HTERT RPE-1 (cell line): Measurements from ENCODE around the gene RMDN2.

ENCODE experiments used
- in situ Hi-C: fragments of 300-500 bp; cut with MboI; formaldehyde crosslinking; loops from 4 replicates; pipeline ENCODE4 v1.14.3; 2020; ENCODE audit warnings: low sequenced_read_pairs

Gene RMDN2, protein sequence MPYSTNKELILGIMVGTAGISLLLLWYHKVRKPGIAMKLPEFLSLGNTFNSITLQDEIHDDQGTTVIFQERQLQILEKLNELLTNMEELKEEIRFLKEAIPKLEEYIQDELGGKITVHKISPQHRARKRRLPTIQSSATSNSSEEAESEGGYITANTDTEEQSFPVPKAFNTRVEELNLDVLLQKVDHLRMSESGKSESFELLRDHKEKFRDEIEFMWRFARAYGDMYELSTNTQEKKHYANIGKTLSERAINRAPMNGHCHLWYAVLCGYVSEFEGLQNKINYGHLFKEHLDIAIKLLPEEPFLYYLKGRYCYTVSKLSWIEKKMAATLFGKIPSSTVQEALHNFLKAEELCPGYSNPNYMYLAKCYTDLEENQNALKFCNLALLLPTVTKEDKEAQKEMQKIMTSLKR

GRCh38 chr2:37925063-37925897 is at the start of gene RMDN2:
RMDN2 (plus strand) TSS chr2:37925287; CDS start chr2:37929278, 3,991 bp downstream.
- in situ Hi-C loops: no loop called here

DNA sequence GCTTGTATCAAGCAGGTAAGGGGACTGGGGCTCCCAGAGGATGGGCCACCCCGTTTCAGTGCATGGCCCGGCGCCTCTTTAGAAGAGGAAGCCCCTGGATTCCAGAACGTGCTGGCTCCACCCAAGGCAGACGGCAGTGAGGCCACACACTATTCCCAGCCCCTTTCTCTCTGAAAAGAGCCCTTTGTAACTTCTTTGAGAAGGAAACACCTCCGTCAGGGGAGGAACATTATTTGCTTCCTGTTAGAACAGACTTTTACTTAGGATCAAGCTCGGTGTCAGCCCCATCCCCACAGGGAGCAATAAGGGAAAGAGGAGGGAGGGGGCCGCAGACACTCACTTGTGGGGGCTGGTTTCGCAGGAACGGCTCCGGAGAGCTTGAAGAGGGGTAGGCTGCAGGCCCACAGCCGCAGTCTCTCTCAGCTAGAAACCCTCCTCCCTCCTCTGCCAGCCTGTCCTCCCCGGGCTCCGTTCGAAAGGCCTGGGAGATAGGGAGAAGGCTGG is 49.6 kb upstream of the RMDN2 start:
- in situ Hi-C loops: no loop called here

DNA sequence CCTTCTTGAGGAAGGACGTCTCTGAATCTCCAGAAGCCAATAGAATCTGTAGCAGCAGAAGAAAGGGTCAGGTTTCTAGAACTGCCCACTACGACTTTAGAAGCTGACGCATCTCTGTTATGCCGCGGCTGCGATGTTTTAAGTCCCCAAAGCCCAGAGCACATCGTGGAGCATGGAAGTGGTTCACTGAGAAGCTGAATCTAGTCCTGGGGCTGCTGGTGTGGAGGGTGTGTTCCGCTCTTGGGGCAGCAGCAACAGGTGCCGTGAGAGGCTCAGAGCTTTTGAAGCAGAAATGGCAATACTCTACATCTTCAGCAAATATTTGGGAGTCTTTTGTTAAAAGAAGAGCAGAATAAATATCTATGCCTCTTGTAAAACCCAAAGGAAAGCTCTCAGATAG is 48.9 kb upstream of the RMDN2 start:
- in situ Hi-C loops: no loop called here

DNA sequence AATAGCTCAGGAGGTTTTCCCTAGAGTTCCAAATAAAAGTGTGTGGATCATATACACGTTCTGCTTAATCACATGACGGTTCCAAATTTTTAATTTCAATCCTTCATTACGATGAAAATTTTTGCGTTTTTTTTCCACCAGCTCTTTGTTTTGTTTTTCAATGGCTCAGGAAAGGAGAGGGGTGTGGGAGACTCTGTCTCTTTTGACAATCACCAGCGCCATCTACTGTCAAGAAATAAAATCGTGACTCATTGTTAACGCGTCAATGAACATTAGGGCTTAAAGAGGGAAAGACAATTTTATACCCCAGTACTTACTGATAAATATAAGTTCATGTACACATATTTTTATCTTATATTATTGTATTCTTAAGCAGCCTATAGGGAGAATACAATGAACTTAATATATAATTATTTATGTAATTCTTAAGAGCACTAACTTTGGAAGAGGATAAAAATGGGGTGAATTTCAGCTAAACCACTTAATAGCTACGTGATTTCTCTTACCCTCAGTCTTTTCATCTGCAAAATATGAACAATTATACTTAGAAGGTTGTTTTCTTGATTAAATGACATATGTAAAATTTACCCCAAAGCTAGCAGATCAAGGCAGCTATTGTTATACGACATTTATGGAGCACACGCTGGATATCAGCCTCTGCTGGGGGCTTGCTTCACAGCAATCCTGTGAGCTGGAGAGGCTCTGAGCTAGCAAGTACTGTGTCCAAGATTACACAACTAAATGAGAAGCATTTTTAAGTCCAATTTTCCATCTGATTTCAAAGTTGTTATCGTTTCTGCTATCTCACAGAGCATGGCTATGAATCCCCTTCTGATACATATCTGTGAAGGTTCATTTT is 47.4 kb upstream of the RMDN2 start:
- in situ Hi-C loops: no loop called here

GRCh38 chr2:37878536-37878935 is 46.6 kb upstream of the RMDN2 start:
- in situ Hi-C loops: no loop called here

DNA sequence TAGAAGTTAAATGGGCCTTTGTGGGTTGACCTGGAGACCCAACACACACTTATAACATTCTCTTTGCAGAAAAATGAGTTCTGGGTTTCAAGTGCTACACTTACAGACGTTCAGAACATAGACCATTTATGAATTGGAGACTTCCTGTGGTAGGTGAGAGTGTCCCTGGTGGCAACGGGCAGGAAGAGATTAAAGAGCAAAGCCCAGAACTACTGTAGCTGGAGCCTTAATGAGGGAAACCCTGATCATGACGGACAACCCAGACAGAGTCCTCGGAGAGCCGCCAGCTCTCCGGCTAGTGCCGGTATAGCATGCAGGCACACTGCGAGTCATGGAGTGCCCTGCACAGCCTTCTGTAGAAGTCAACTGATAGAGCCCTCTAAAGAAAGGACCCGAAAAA is 44.5 kb upstream of the RMDN2 start:
- in situ Hi-C loops: no loop called here

- in situ Hi-C loops: no loop called here
Observed at GRCh38 chr2:37881397-37881796, 43.7 kb upstream of the RMDN2 start.

DNA sequence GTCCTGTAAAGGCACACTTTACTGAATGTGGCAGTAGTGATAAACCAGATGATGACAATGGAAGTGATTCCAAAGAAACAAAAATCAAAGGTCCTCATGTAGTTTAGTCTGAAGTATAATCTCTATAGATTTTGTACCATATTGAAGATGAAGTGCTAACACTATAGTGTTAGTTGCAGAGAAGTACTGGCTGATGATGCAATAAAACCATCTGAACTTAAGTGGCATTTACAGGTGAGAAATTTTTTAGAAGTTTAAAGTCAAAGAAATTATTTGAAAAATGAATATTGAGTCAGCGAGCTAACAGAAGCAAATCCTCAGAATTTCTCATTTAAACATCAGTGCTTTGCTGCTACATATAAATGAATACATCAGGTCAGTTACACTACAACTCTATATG is 43.1 kb upstream of the RMDN2 start:
- in situ Hi-C loops: no loop called here

DNA sequence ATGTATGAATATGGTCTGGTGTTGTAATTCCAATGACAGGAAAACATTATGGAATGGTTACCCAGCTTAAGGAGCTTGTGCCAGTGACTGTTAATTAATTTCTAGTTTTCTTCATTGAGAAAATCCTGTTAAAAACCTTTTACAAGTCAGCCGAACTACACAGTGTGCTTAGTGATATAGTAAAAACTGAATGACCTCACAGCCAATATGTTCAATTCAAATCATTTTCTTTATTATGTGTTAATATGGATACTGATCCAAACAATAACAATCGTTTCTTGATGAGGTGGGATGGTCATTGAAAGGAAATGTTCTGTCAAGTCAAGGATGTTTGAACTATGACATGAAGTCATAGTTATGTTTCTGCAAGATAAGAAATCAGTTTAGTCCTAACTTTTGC is 41.6 kb upstream of the RMDN2 start:
- in situ Hi-C loops: no loop called here

- in situ Hi-C loops: no loop called here
Observed at GRCh38 chr2:37885329-37885993, 39.6 kb upstream of the RMDN2 start.

- in situ Hi-C loops: no loop called here
Observed at GRCh38 chr2:37886745-37887144, 38.3 kb upstream of the RMDN2 start.

DNA sequence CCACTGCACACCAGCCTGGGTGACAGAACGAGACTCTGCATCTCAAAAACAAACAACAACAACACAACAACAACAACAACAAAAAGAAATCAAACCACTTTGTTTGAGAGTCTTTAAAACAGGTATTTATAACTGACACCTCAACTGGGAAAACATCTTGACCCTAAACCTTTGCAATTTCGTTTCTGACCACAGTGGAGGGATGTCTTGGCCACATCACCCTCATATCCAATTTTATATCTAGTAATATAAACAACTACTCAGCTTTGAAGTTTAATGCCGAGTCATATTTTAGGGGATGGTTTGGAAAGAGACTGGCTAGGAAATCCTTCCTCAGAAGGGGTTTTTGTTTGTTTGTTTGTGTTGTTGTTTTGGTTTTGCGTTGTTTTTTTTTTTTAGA is 37.8 kb upstream of the RMDN2 start:
- in situ Hi-C loops: no loop called here

DNA sequence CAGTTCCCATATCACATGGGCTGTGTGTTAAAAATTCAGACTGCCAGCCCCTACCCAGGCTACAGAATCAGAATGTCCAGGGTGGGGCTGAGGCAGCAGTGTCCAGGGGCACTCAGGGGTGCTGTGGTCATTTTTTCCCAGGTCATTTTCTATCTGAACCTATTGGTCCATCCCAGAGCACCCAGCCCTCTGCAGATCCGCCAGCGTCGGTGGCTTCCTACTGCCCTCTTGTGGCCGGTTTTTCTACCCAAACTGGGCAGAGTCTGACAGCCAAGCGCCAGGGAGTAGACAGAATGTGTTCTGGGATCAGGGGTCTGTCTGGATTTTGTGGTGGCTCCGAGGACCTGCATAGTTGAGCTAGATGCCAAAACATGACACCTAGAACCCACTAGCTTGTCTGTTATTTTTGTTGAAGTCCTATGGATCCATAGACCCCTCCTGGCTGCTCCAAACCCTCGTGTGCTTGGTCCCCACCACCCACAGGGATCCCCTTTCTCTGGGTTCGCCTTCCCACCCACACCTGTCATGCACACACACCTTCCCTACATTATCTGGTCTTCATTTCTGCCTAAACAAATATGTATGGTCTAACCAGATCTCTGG is 34.1 kb upstream of the RMDN2 start:
- in situ Hi-C loops: no loop called here

- in situ Hi-C loops: no loop called here
Observed at GRCh38 chr2:37891846-37892435, 33.1 kb upstream of the RMDN2 start.

GRCh38 chr2:37892436-37893114 is 32.5 kb upstream of the RMDN2 start:
- in situ Hi-C loops: no loop called here

DNA sequence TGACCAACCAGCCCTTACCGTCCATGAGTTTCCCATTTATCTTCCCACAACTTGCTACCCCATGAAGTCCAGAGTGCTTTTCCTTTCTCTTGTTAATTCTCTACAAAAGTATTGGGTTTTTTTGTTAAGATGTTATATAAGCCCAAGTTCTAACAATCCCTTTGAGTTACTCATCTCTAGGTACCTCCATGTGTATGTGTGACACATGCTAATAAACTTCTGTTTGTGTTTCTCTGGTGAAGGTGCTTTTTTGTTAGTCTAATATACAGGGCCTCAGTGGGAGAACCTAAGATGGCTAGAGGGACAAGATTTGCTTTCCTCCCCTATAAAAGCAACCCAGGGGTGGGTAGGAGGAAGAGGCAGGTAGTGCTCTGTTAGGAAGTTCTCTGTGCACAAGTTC is 31.8 kb upstream of the RMDN2 start:
- in situ Hi-C loops: no loop called here

- in situ Hi-C loops: no loop called here
Observed at GRCh38 chr2:37894047-37894446, 31.0 kb upstream of the RMDN2 start.

DNA sequence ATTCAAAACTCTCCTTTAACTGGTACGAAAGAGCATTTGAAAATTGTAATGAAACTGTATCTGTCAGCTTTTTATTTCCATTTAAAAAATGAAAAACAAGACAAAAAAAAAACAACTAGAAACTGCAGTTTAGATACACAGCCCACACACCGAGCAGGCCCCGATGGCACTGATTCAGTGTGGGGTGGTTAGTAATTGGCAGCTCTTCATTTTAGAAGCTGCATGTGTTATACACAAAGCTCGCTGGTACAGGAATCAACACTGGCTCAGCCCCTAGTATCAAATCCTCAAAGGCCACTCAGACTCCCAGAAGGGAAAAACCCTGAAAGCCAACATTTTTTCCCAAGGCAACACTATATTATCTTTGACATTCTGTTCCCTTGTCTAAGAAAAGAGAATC is 30.5 kb upstream of the RMDN2 start:
- in situ Hi-C loops: no loop called here

DNA sequence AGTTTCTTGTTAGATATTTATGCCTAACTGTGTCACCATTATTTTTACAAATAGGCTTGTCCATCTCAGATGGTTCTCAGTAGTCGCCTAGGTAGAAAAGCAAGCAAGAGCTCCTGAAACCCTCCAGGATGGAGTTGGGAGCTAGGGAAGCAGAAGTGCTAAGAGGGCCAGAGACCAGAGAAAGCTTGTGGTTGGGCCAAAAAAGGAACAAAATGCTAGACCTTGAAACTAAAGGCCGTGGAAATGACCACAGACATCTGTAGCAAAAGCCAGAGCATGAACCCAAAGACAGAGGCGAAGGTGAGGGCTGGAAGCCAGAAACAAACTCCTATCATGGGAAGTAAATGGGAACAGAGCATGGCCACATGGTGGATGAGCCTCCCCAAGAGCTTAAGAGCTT is 29.9 kb upstream of the RMDN2 start:
- in situ Hi-C loops: no loop called here
